ENCODE results near the gene PRR30.
"Not testable (repeated sequence)": the region's sequence is repeated elsewhere in the genome, so short reads cannot be mapped to it uniquely, and the experiment has no call there.

PRR30 gene

DNA sequence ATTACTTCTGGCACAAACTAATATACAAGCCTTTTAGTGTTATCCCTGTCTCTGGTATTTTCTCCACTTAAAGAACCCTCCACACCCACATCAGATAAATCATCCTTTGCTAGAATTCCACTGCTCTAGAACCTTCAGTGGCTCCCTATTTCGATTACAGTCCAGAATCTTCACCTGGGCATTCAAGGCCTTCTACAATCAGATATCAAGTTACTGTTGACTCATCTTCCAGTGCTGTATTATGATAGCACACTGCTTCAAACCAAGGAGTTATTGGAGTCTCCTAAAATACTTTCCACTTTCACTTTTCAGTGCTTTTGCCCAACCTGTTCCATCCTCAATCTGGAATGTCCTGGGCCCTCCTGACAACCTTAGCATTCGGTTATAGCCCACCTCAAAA, 23.7 kb downstream of the PRR30 start:
- no peak for DNase-seq (ENCODE audit: low read depth, low spot score)
- H3K9ac ChIP-seq (ENCODE audit: insufficient read length) = no peak overlapping the region
- no peak for TF ChIP-seq FOXP2 (optimal IDR thresholded peaks at IDR 0.05; ENCODE audit: control extremely low read depth, extremely low read length, insufficient read depth)
- no peak for TF ChIP-seq POLR2AphosphoS5 (IDR thresholded peaks at IDR 0.05; ENCODE audit: borderline replicate concordance, low read depth, low read length)
- no peak for TF ChIP-seq EZH2 (IDR thresholded peaks at IDR 0.05)

DNA sequence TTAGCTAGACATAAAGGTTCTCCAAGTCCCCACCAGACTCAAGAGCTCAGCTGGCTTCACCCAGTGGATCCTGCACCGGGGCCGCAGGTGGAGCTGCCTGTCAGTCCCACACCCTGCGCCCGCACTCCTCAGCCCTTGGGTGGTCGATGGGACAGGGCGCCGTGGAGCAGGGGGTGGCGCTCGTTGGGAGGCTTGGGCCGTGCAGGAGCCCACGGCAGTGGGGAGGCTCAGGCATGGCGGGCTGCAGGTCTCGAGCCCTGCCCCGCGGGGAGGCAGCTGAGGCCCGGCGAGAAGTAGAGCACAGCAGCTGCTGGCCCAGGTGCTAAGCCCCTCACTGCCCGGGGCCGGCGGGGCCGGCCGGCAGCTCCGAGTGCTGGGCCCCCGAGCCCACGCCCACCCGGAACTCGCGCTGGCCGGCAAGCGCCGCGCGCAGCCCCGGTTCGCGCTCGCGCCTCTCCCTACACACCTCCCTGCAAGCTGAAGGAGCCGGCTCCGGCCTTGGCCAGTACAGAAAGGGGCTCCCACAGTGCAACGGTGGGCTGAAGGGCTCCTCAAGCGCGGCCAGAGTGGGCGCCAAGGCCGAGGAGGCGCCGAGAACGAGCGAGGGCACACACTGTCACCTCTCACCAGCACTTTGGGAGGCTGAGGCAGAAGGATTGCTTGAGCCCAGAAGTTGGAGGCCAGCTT, 27.7 kb downstream of the PRR30 start:
- H3K27ac ChIP-seq; H3K9me3 ChIP-seq (ENCODE audit: low read depth, low read length); H3K9ac ChIP-seq (ENCODE audit: insufficient read length); H3K4me3 ChIP-seq; DNase-seq (ENCODE audit: low read depth, low spot score); H3K36me3 ChIP-seq (ENCODE audit: insufficient read depth, low read length): not testable (repeated sequence)

More for the DNA sequence above, 23.7 kb downstream of the PRR30 start:
- H3K36me3 ChIP-seq (ENCODE audit: insufficient read depth, low read length) = no peaks in the 10 kb centered on the region
- H3K4me3 ChIP-seq = no peak overlapping the region
- H3K27ac ChIP-seq = no peak overlapping the region
- no peaks in the 10 kb centered on the region for H3K9me3 ChIP-seq (ENCODE audit: low read depth, low read length)

DNA sequence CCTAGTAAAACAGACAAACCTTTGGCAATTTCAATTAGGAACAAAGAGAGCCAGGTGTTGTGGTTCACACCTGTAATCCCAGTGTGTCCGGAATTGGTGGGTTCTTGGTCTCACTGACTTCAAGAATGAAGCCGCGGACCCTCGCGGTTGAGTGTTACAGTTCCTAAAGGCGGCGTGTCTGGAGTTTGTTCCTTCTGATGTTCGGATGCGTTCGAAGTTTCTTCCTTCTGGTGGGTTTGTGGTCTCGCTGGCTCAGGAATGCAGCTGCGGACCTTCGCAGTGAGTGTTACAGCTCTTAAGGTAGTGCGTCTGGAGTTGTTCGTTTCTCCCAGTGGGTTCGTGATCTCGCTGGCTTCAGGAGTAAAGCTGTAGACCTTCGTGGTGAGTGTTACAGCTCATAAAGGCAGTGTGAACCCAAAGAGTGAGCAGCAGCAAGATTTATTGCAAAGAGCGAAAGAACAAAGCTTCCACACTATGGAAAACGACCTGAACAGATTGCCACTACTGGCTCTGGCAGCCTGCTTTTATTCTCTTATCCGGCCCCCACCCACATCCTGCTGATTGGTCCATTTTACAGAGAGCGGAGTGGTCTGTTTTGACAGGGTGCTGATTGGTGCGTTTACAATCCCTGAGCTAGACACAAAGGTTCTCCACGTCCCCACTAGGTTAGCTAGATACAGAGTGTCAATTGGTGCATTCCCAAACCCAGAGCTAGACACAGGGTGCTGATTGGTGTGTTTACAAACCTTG, 28.4 kb downstream of the PRR30 start:
- H3K36me3 ChIP-seq (ENCODE audit: insufficient read depth, low read length); H3K4me3 ChIP-seq; H3K9me3 ChIP-seq (ENCODE audit: low read depth, low read length); DNase-seq (ENCODE audit: low read depth, low spot score); H3K9ac ChIP-seq (ENCODE audit: insufficient read length); H3K27ac ChIP-seq: not testable (repeated sequence)

DNA sequence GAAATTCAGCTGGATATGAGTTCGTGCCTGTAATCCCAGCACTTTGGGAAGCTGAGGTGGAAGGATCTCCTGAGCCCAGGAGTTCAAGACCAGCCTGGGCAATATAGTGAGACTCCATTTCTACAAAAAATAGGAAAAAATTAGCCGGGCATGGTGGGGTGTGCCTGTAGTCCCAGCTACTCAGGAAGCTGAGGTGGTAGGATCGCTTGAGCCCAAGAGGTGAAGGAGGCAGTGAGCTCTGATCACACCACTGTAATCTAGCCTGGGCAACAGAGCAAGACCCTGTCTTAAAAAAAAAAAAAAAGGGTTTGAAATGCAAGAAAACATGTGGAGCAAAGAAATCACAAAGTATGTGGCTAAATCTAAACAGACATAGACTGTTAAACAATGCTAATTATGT, 30.1 kb downstream of the PRR30 start:
- Histone ChIP-seq H3K36me3 (ENCODE audit: insufficient read depth, low read length) (no peaks in the 10 kb centered on the region), H3K4me3 (no peak overlapping the region), H3K9ac (ENCODE audit: insufficient read length) (no peak overlapping the region), H3K9me3 (ENCODE audit: low read depth, low read length) (no peaks in the 10 kb centered on the region), H3K27ac (no peak overlapping the region)
- DNase-seq (ENCODE audit: low read depth, low spot score) = no peak
- no peak for TF ChIP-seq POLR2AphosphoS5 (IDR thresholded peaks at IDR 0.05; ENCODE audit: borderline replicate concordance, low read depth, low read length)
- no peak for TF ChIP-seq EZH2 (IDR thresholded peaks at IDR 0.05)
- no peak for TF ChIP-seq FOXP2 (optimal IDR thresholded peaks at IDR 0.05; ENCODE audit: control extremely low read depth, extremely low read length, insufficient read depth)

DNA sequence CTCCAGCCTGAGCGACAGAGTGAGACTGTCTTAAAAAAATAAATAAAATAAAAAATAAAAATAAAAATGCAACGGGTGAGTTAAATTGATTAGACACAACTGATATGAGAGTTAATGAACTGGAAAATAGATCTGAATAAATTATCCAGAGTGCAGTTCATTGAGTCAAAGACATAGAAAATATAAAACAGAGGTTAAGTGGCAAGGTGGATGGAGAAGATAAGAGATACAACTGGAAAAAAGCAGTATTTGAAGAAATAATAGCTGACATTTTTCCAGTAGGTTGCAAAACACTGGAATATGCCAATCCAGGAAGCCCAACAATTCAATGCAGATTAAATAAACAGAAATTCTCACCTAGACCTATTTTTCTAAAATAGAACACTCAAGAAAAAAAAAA, 31.0 kb downstream of the PRR30 start:
- H3K36me3 ChIP-seq (ENCODE audit: insufficient read depth, low read length) = no peaks in the 10 kb centered on the region
- H3K4me3 ChIP-seq = no peak overlapping the region
- TF ChIP-seq FOXP2 (optimal IDR thresholded peaks at IDR 0.05; ENCODE audit: control extremely low read depth, extremely low read length, insufficient read depth) (no peak), POLR2AphosphoS5 (IDR thresholded peaks at IDR 0.05; ENCODE audit: borderline replicate concordance, low read depth, low read length) (no peak), EZH2 (IDR thresholded peaks at IDR 0.05) (no peak)
- no peak overlapping the region for H3K9ac ChIP-seq (ENCODE audit: insufficient read length)
- no peaks in the 10 kb centered on the region for H3K9me3 ChIP-seq (ENCODE audit: low read depth, low read length)
- no peak overlapping the region for H3K27ac ChIP-seq
- DNase-seq (ENCODE audit: low read depth, low spot score) = no peak

DNA sequence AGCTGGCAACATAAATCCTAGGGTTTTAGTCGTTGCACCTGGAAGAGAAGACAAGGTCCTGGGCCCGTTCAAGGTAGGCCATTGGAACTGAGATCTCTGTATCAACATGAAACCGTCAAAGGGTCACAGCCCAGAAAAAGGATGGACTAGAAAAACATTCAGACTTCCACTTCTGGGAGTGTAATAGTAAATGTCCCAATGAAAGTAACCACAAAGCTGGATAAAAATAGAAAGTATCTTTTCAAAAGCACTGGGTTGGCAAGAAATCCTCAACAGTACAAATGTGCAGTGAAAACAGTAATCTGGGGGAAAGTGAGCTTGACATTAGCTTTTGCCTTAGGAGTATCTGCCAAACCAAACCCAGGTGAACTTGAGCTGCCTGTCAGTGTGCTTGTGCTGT, 33.2 kb downstream of the PRR30 start:
- Histone ChIP-seq H3K27ac (no peak overlapping the region), H3K9me3 (ENCODE audit: low read depth, low read length) (no peaks in the 10 kb centered on the region), H3K9ac (ENCODE audit: insufficient read length) (no peak overlapping the region), H3K4me3 (no peak overlapping the region), H3K36me3 (ENCODE audit: insufficient read depth, low read length) (no peaks in the 10 kb centered on the region)
- no peak for DNase-seq (ENCODE audit: low read depth, low spot score)
- TF ChIP-seq EZH2 (IDR thresholded peaks at IDR 0.05) (no peak), POLR2AphosphoS5 (IDR thresholded peaks at IDR 0.05; ENCODE audit: borderline replicate concordance, low read depth, low read length) (no peak), FOXP2 (optimal IDR thresholded peaks at IDR 0.05; ENCODE audit: control extremely low read depth, extremely low read length, insufficient read depth) (no peak)

DNA sequence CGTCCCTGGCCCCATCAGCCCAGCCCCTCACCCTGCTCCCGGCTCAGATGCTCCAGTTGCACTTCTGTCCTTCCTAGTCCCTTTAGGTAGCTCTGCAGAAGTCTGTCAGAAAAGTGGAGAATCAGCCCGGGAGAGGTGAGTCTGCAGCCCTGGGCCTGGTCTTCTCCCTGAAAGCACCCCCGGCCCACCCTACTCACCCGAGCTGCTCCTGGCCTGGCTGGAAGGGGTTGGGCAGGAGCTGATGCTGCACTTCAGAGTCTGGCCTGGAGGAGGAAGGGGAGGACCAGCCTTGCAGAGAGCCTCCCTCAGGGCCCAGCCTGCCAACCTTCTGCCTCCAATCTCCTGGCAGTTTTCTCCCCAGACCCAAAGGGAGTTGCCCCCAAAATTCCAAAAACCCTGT, 36.9 kb downstream of the PRR30 start:
- H3K9me3 ChIP-seq (ENCODE audit: low read depth, low read length) = no peaks in the 10 kb centered on the region
- no peak overlapping the region for H3K27ac ChIP-seq
- no peak for TF ChIP-seq POLR2AphosphoS5 (IDR thresholded peaks at IDR 0.05; ENCODE audit: borderline replicate concordance, low read depth, low read length)
- TF ChIP-seq FOXP2 (optimal IDR thresholded peaks at IDR 0.05; ENCODE audit: control extremely low read depth, extremely low read length, insufficient read depth) = no peak
- TF ChIP-seq EZH2 (IDR thresholded peaks at IDR 0.05) = no peak
- no peak overlapping the region for H3K4me3 ChIP-seq
- H3K9ac ChIP-seq (ENCODE audit: insufficient read length) = no peak overlapping the region
- H3K36me3 ChIP-seq (ENCODE audit: insufficient read depth, low read length) = no peaks in the 10 kb centered on the region
- no peak for DNase-seq (ENCODE audit: low read depth, low spot score)

DNA sequence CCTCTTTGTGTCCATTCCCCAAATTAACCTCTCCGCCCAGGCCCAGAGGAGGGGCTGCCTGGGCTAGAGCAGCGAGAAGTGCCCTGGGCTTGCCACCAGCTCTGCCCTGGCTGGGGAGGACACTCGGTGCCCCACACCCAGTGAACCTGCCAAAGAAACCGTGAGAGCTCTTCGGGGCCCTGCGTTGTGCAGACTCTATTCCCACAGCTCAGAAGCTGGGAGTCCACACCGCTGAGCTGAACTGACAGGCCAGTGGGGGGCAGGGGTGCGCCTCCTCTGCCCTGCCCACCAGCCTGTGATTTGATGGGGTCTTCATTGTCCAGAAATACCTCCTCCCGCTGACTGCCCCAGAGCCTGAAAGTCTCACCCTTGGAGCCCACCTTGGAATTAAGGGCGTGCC, 39.2 kb downstream of the PRR30 start:
- no peaks in the 10 kb centered on the region for H3K9me3 ChIP-seq (ENCODE audit: low read depth, low read length)
- no peak overlapping the region for H3K27ac ChIP-seq
- H3K9ac ChIP-seq (ENCODE audit: insufficient read length) = no peak overlapping the region
- TF ChIP-seq EZH2 (IDR thresholded peaks at IDR 0.05) = no peak
- TF ChIP-seq POLR2AphosphoS5 (IDR thresholded peaks at IDR 0.05; ENCODE audit: borderline replicate concordance, low read depth, low read length) = no peak
- no peak overlapping the region for H3K4me3 ChIP-seq
- no peak for DNase-seq (ENCODE audit: low read depth, low spot score)
- H3K36me3 ChIP-seq (ENCODE audit: insufficient read depth, low read length) = no peaks in the 10 kb centered on the region

DNA sequence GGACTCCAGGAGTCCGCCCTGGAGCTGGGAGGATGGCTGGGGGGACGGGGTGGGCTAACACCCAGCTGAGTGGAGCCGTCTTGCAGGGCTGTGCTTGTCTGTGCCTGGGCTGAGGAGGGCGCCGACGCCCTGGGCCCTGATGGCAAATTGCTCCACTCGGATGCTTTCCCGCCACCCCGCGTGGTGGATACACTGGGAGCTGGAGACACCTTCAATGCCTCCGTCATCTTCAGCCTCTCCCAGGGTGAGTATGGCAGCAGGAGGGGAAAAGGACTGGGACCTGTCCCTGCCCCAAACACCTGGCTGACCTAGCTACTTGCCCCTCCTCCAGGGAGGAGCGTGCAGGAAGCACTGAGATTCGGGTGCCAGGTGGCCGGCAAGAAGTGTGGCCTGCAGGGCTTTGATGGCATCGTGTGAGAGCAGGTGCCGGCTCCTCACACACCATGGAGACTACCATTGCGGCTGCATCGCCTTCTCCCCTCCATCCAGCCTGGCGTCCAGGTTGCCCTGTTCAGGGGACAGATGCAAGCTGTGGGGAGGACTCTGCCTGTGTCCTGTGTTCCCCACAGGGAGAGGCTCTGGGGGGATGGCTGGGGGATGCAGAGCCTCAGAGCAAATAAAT, 39.8 kb downstream of the PRR30 start:
- TF ChIP-seq POLR2AphosphoS5 (IDR thresholded peaks at IDR 0.05; ENCODE audit: borderline replicate concordance, low read depth, low read length) = no peak
- no peak for TF ChIP-seq FOXP2 (optimal IDR thresholded peaks at IDR 0.05; ENCODE audit: control extremely low read depth, extremely low read length, insufficient read depth)
- no peak for TF ChIP-seq EZH2 (IDR thresholded peaks at IDR 0.05)
- H3K36me3 ChIP-seq (ENCODE audit: insufficient read depth, low read length) = no peaks in the 10 kb centered on the region
- H3K4me3 ChIP-seq = no peak overlapping the region
- H3K9me3 ChIP-seq (ENCODE audit: low read depth, low read length) = no peaks in the 10 kb centered on the region
- no peak overlapping the region for H3K27ac ChIP-seq
- DNase-seq (ENCODE audit: low read depth, low spot score) = no peak
- no peak overlapping the region for H3K9ac ChIP-seq (ENCODE audit: insufficient read length)

Data from SK-N-MC (cell line).